Measurements from ENCODE around the gene DAB1. TPM values are rescaled to one million over a fixed set of nuclear protein-coding genes. Genes with fewer than 3 reads are reported as not detected.

The DAB1 gene
- polyA plus RNA-seq, 1 experiment: 0.05 TPM

GRCh38 chr1:56975446-56975845, 448.4 kb downstream of the DAB1 start:
- Histone ChIP-seq H3K4me3 (ENCODE audit: low read depth, low read length) (no peak overlapping the region), H3K9me3 (ENCODE audit: control insufficient read depth, insufficient read depth, low read length) (no peaks in the 10 kb centered on the region), H3K27me3 (ENCODE audit: control insufficient read depth, insufficient read depth, low read length) (peaks cover 2% of the 10 kb centered on the region), H3K27ac (ENCODE audit: low read depth, low read length) (no peak overlapping the region)
- no peak for TF ChIP-seq CTCF (IDR thresholded peaks at IDR 0.05; ENCODE audit: low read depth, low read length)
- no peak for DNase-seq (ENCODE audit: low read depth, low spot score)
- CTCF ChIA-PET: no interaction called here
- POLR2A ChIA-PET: no interaction called here

- ChIA-PET CTCF (no interaction called here), POLR2A (no interaction called here)
- Histone ChIP-seq H3K27ac (ENCODE audit: low read depth, low read length) (no peak overlapping the region), H3K27me3 (ENCODE audit: control insufficient read depth, insufficient read depth, low read length) (no peaks in the 10 kb centered on the region), H3K9me3 (ENCODE audit: control insufficient read depth, insufficient read depth, low read length) (no peaks in the 10 kb centered on the region), H3K4me3 (ENCODE audit: low read depth, low read length) (no peak overlapping the region)
- no peak for DNase-seq (ENCODE audit: low read depth, low spot score)
- no peak for TF ChIP-seq CTCF (IDR thresholded peaks at IDR 0.05; ENCODE audit: low read depth, low read length)
Observed at GRCh38 chr1:56973923-56974742, 449.7 kb downstream of the DAB1 start.

- Histone ChIP-seq H3K27ac (ENCODE audit: low read depth, low read length) (no peak overlapping the region), H3K9me3 (ENCODE audit: control insufficient read depth, insufficient read depth, low read length) (no peaks in the 10 kb centered on the region), H3K4me3 (ENCODE audit: low read depth, low read length) (no peak overlapping the region), H3K27me3 (ENCODE audit: control insufficient read depth, insufficient read depth, low read length) (no peaks in the 10 kb centered on the region)
- ChIA-PET CTCF (no interaction called here), POLR2A (no interaction called here)
- no peak for DNase-seq (ENCODE audit: low read depth, low spot score)
- TF ChIP-seq CTCF (IDR thresholded peaks at IDR 0.05; ENCODE audit: low read depth, low read length): no peak
Observed at GRCh38 chr1:56972976-56973375, 450.9 kb downstream of the DAB1 start.

GRCh38 chr1:56970280-56970679, 453.6 kb downstream of the DAB1 start:
- Histone ChIP-seq H3K4me3 (ENCODE audit: low read depth, low read length) (no peak overlapping the region), H3K27ac (ENCODE audit: low read depth, low read length) (no peak overlapping the region), H3K27me3 (ENCODE audit: control insufficient read depth, insufficient read depth, low read length) (no peaks in the 10 kb centered on the region), H3K9me3 (ENCODE audit: control insufficient read depth, insufficient read depth, low read length) (no peaks in the 10 kb centered on the region)
- no peak for TF ChIP-seq CTCF (IDR thresholded peaks at IDR 0.05; ENCODE audit: low read depth, low read length)
- CTCF ChIA-PET: interaction anchor here (1.8 kb wide), 1 partner anchor 139 kb away, joined by 9 read pairs; no protein-coding TSS in a partner anchor
- POLR2A ChIA-PET: no interaction called here
- DNase-seq (ENCODE audit: low read depth, low spot score): no peak

GRCh38 chr1:56968878-56969495, 454.9 kb downstream of the DAB1 start:
- no peaks in the 10 kb centered on the region for H3K9me3 ChIP-seq (ENCODE audit: control insufficient read depth, insufficient read depth, low read length)
- DNase-seq (ENCODE audit: low read depth, low spot score): no peak
- ChIA-PET POLR2A (no interaction called here), CTCF (interaction anchor here (0.6 to 2.3 kb wide), 7 partner anchors 9 to 144 kb away, joined by 3 to 43 read pairs (median 5); no protein-coding TSS in a partner anchor)
- no peak for TF ChIP-seq CTCF (IDR thresholded peaks at IDR 0.05; ENCODE audit: low read depth, low read length)
- H3K27ac ChIP-seq (ENCODE audit: low read depth, low read length): no peak overlapping the region
- H3K4me3 ChIP-seq (ENCODE audit: low read depth, low read length): no peak overlapping the region
- no peaks in the 10 kb centered on the region for H3K27me3 ChIP-seq (ENCODE audit: control insufficient read depth, insufficient read depth, low read length)
